Stimulated activated CD4-positive, alpha-beta T cell treated with anti-CD3 and anti-CD28 coated beads, Interleukin-1b, Interleukin-23, amount 100 ng/mL, for 24 hours (primary cell): ENCODE measurements around the gene UPF3B.
"Not testable (repeated sequence)": the region's sequence is repeated elsewhere in the genome, so short reads cannot be mapped to it uniquely, and the experiment has no call there.

Experiments
- DNase-seq, 4 experiments: peaks; one replicate each; pipeline ENCODE4 v3.0.0-alpha.2; 2020; ENCODE audit warnings: low read depth in 4 of 4, low spot score in 1 of 4

The UPF3B gene

GRCh38 chrX:119824221-119824620, 28.5 kb downstream of the UPF3B start:
- DNase-seq: not testable (repeated sequence)

- not testable (repeated sequence) for DNase-seq
Observed at GRCh38 chrX:119821703-119822102, 31.1 kb downstream of the UPF3B start.

- no peak for DNase-seq
Observed at GRCh38 chrX:119817130-119817690, 35.6 kb downstream of the UPF3B start.

- no peak for DNase-seq
Observed at GRCh38 chrX:119816300-119816699, 36.5 kb downstream of the UPF3B start.

GRCh38 chrX:119809185-119809666, 43.5 kb downstream of the UPF3B start:
- DNase-seq: no peak

- DNase-seq: not testable (repeated sequence)
Observed at GRCh38 chrX:119808461-119808860, 44.3 kb downstream of the UPF3B start.

- no peak for DNase-seq
Observed at GRCh38 chrX:119802546-119802945, 50.2 kb downstream of the UPF3B start.

- no peak for DNase-seq
Observed at GRCh38 chrX:119801253-119802221, 51.2 kb downstream of the UPF3B start.

- DNase-seq: peak; percentile 43 to 62 (median 52)
Observed at GRCh38 chrX:119791437-119792231, 61.1 kb downstream of the UPF3B start, which contains the start of gene RPL39. TSS of gene RPL39 (minus strand) at chrX:119791630. CDS start at chrX:119791576, 54 bp downstream.

- peak in 3 of 4 experiments; percentile 15 to 20 (median 17) for DNase-seq
Observed at GRCh38 chrX:119790977-119791436, 61.8 kb downstream of the UPF3B start.

GRCh38 chrX:119784747-119785446, 67.9 kb downstream of the UPF3B start:
- DNase-seq: peak in 2 of 4 experiments; percentile 21 to 25
